ENCODE measurements around the gene BMPR1A. TPM values are rescaled to one million over a fixed set of nuclear protein-coding genes. Genes with fewer than 3 reads are reported as not detected.

BMPR1A gene
- total and polyA plus RNA-seq, 2 experiments from 2014 or later = 16.5 to 41.7 TPM

GRCh38 chr10:86801995-86802394, 45.6 kb downstream of the BMPR1A start:
- no peaks in the 10 kb centered on the region for H3F3A ChIP-seq (ENCODE audit: insufficient read depth)
- H3K4me1 ChIP-seq (ENCODE audit: insufficient read depth) = peaks cover 27% of the 10 kb centered on the region
- H3K9me3 ChIP-seq (ENCODE audit: low read depth) = no peaks in the 10 kb centered on the region
- H3K4me2 ChIP-seq (ENCODE audit: unreplicated experiment) = no peak overlapping the region
- no peaks in the 10 kb centered on the region for H4K20me1 ChIP-seq (ENCODE audit: insufficient read depth)
- H3K36me3 ChIP-seq (ENCODE audit: low read depth) = no peaks in the 10 kb centered on the region
- peaks cover 99% of the 10 kb centered on the region for H3K79me2 ChIP-seq (ENCODE audit: insufficient read depth)
- in situ Hi-C loops (cut with MboI) = no loop called here
- no peak overlapping the region for H3K27ac ChIP-seq
- H3K27me3 ChIP-seq (replicated peaks; ENCODE audit: insufficient read depth) = no peaks in the 10 kb centered on the region
- H3K9ac ChIP-seq = no peak overlapping the region
- 96 to 99% methylated on average over 5 of the region's 5 CpGs for whole genome bisulfite sequencing, 2 experiments (ENCODE audit: low coverage in 1 of 2, low lambda C conversion rate in 2 of 2, missing lambda C conversion rate in 2 of 2)
- no peaks in the 10 kb centered on the region for H3K9me2 ChIP-seq (ENCODE audit: insufficient read depth)
- no peak overlapping the region for H2AFZ ChIP-seq
- TF ChIP-seq EZH2phosphoT487 (IDR thresholded peaks at IDR 0.05; ENCODE audit: insufficient read depth, low read depth) (no peak), EZH2 (IDR thresholded peaks at IDR 0.05; ENCODE audit: insufficient read depth, poor library complexity, severe bottlenecking) (no peak)
- no peak overlapping the region for H3K4me3 ChIP-seq
- DNase-seq = no peak

DNA sequence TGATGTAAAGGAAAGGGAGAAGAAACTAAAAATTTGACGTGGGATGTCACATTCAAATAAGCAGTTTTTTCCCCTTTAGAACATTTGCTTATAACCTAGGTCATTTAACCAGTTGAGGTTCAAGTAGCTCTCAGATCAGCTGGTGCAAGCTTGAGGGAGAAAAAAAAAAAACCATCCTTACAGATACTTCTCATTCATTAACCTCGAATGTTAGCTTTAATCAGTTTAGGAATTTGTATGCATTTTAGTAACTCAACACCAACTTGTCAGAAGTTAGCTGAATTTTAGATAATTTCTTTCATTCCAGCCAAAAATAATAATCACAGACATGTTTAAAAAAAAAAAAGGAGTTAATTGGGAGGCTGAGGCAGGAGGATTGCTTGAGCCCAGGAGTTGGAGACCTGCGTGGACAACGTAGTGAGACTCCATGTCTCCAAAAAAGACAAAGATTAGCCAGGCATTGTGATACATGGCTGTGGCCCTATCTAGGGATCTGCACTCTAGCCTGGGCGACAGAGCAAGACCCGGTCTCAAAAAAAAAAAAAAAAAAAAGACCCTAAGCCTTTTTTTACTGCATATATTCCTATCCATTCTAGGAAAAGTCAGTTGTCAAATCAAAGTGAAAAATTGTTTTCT, 46.2 kb downstream of the BMPR1A start:
- in situ Hi-C loops (cut with MboI) = no loop called here
- H3K9ac ChIP-seq = no peak overlapping the region
- H3K9me2 ChIP-seq (ENCODE audit: insufficient read depth) = no peaks in the 10 kb centered on the region
- H3K79me2 ChIP-seq (ENCODE audit: insufficient read depth) = peaks cover 99% of the 10 kb centered on the region
- H3K27ac ChIP-seq = no peak overlapping the region
- H3K27me3 ChIP-seq (replicated peaks; ENCODE audit: insufficient read depth) = no peaks in the 10 kb centered on the region
- no peak for DNase-seq
- H2AFZ ChIP-seq = no peak overlapping the region
- no peaks in the 10 kb centered on the region for H3F3A ChIP-seq (ENCODE audit: insufficient read depth)
- no peaks in the 10 kb centered on the region for H3K9me3 ChIP-seq (ENCODE audit: low read depth)
- H3K4me3 ChIP-seq = no peak overlapping the region
- no peaks in the 10 kb centered on the region for H4K20me1 ChIP-seq (ENCODE audit: insufficient read depth)
- H3K36me3 ChIP-seq (ENCODE audit: low read depth) = no peaks in the 10 kb centered on the region
- TF ChIP-seq EZH2 (IDR thresholded peaks at IDR 0.05; ENCODE audit: insufficient read depth, poor library complexity, severe bottlenecking) = no peak
- TF ChIP-seq EZH2phosphoT487 (IDR thresholded peaks at IDR 0.05; ENCODE audit: insufficient read depth, low read depth) = no peak
- H3K4me1 ChIP-seq (ENCODE audit: insufficient read depth) = peaks cover 27% of the 10 kb centered on the region
- WGBS, 2 experiments (ENCODE audit: low coverage in 1 of 2, low lambda C conversion rate in 2 of 2, missing lambda C conversion rate in 2 of 2) = 76 to 81% methylated on average over 6 of the region's 6 CpGs
- peak overlapping the region; percentile 47 for H3K4me2 ChIP-seq (ENCODE audit: unreplicated experiment)

GRCh38 chr10:86803156-86803555, 46.7 kb downstream of the BMPR1A start:
- H3K79me2 ChIP-seq (ENCODE audit: insufficient read depth) = peaks cover 99% of the 10 kb centered on the region

GRCh38 chr10:86804805-86805204, 48.4 kb downstream of the BMPR1A start:
- no peak overlapping the region for H3K27ac ChIP-seq
- H3K4me2 ChIP-seq (ENCODE audit: unreplicated experiment) = no peak overlapping the region
- DNase-seq = no peak
- H3K4me3 ChIP-seq = no peak overlapping the region
- WGBS, 2 experiments (ENCODE audit: low coverage in 1 of 2, low lambda C conversion rate in 2 of 2, missing lambda C conversion rate in 2 of 2) = 73 to 78% methylated on average over 3 of the region's 3 CpGs
- H3K27me3 ChIP-seq (replicated peaks; ENCODE audit: insufficient read depth) = no peaks in the 10 kb centered on the region
- H3K9me3 ChIP-seq (ENCODE audit: low read depth) = no peaks in the 10 kb centered on the region
- H3K36me3 ChIP-seq (ENCODE audit: low read depth) = no peaks in the 10 kb centered on the region
- H2AFZ ChIP-seq = no peak overlapping the region
- H4K20me1 ChIP-seq (ENCODE audit: insufficient read depth) = no peaks in the 10 kb centered on the region
- in situ Hi-C loops (cut with MboI) = no loop called here
- H3K9ac ChIP-seq = no peak overlapping the region
- peaks cover 99% of the 10 kb centered on the region for H3K79me2 ChIP-seq (ENCODE audit: insufficient read depth)
- H3F3A ChIP-seq (ENCODE audit: insufficient read depth) = no peaks in the 10 kb centered on the region
- TF ChIP-seq EZH2 (IDR thresholded peaks at IDR 0.05; ENCODE audit: insufficient read depth, poor library complexity, severe bottlenecking) (no peak), EZH2phosphoT487 (IDR thresholded peaks at IDR 0.05; ENCODE audit: insufficient read depth, low read depth) (no peak)
- H3K4me1 ChIP-seq (ENCODE audit: insufficient read depth) = peaks cover 14% of the 10 kb centered on the region
- no peaks in the 10 kb centered on the region for H3K9me2 ChIP-seq (ENCODE audit: insufficient read depth)

More at GRCh38 chr10:86803156-86803555, 46.7 kb downstream of the BMPR1A start:
- Histone ChIP-seq H2AFZ (no peak overlapping the region), H3K9me2 (ENCODE audit: insufficient read depth) (no peaks in the 10 kb centered on the region), H3K4me2 (ENCODE audit: unreplicated experiment) (peak overlapping the region; percentile 47), H3F3A (ENCODE audit: insufficient read depth) (no peaks in the 10 kb centered on the region), H4K20me1 (ENCODE audit: insufficient read depth) (no peaks in the 10 kb centered on the region), H3K27me3 (replicated peaks; ENCODE audit: insufficient read depth) (no peaks in the 10 kb centered on the region), H3K27ac (peak overlapping the region; percentile 24), H3K4me3 (no peak overlapping the region; the same call in 1 of the 2 replicates), H3K9me3 (ENCODE audit: low read depth) (no peaks in the 10 kb centered on the region), H3K36me3 (ENCODE audit: low read depth) (no peaks in the 10 kb centered on the region), H3K4me1 (ENCODE audit: insufficient read depth) (peaks cover 23% of the 10 kb centered on the region), H3K9ac (no peak overlapping the region)
- WGBS, 2 experiments (ENCODE audit: low coverage in 1 of 2, low lambda C conversion rate in 2 of 2, missing lambda C conversion rate in 2 of 2) = 42 to 52% methylated on average over 2 of the region's 2 CpGs
- TF ChIP-seq EZH2 (IDR thresholded peaks at IDR 0.05; ENCODE audit: insufficient read depth, poor library complexity, severe bottlenecking) (no peak), EZH2phosphoT487 (IDR thresholded peaks at IDR 0.05; ENCODE audit: insufficient read depth, low read depth) (no peak)
- in situ Hi-C loops (cut with MboI) = no loop called here
- peak; percentile 24 for DNase-seq

Measured in GM23248 (cell line).